Stimulated activated naive CD8-positive, alpha-beta T cell treated with anti-CD3 and anti-CD28 coated beads, Interleukin-15, Interleukin-2, amounts not matched to agents 100 U/mL and 50 U/mL, for 24 hours (primary cell): ENCODE data around the gene MAD1L1.

Source experiments
- ATAC-seq: fragments of 150-1000 bp; cut with Tn5 transposase; one replicate; pipeline ENCODE4 v1.10.0; 2021
- DNase-seq: peaks from one replicate; pipeline ENCODE4 v3.0.0; 2021

MAD1L1 gene

GRCh38 chr7:1969459-1970284, 263.1 kb downstream of the MAD1L1 start:
- DNase-seq: no peak
- ATAC-seq: no peak

GRCh38 chr7:1968397-1969111, 264.2 kb downstream of the MAD1L1 start:
- no peak for ATAC-seq
- DNase-seq: no peak

GRCh38 chr7:1967512-1968396, 265.0 kb downstream of the MAD1L1 start:
- ATAC-seq (no peak), DNase-seq (no peak)

DNA sequence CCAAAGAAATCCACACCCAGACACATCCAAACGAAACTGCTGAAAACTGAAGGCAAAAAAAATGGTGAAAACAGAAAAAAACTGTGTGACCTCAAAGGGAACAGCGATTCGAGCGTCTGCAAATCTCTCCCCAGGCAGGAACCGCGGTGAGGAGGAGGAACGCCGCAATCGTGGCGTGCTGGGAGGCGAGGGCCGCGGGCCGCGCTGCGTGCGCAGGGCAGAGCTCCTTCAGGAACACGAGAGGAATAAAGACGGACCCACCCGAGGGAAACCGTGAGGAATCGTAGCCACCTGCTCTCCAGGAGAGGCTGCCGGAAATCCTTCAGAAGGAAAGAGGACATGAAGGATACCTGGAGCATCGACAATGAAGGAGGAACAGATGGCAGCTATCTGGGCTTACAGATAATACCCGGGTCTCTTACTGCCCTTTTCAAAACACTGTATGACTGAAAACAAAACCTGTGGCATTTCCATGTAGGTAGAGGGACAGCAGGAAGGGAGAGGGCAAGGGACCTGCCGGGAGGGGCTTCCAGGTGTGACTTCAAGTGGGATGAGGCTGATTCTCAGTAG, 266.0 kb downstream of the MAD1L1 start:
- no peak for DNase-seq
- no peak for ATAC-seq

DNA sequence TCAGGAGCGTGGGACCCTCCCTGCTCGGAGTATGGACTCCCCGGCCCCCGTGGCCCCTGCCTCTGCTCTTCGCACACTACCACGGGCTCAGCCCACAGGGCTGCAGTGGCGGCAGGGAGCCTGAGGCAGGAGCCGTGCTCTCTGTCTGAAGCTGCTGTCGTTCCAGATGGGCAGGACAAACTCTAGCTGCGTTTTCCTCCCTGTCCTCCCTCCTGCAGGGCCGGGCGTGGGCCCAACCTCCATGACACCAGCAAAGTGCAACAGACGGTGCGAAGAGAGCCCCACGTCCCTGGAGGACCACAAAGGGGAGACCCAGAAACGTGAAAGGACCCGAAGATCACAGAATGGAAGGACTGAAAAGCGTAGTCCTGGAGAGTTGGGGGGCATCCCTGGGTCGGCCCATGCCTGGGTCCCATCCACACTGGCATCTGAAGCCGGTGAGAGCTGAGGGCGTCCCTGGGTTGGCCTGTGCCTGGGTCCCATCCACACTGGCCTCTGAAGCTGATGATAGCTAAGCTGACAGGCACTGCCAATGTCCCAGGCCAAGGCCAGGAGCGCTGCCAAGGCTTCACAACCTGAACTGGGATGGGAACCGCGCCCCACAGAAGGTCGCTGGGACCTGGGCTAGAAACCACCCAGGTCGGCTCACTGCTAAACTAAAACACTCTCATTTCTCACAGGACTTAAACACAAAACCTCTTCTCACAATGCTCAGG, 267.0 kb downstream of the MAD1L1 start:
- ATAC-seq (no peak), DNase-seq (no peak)

DNA sequence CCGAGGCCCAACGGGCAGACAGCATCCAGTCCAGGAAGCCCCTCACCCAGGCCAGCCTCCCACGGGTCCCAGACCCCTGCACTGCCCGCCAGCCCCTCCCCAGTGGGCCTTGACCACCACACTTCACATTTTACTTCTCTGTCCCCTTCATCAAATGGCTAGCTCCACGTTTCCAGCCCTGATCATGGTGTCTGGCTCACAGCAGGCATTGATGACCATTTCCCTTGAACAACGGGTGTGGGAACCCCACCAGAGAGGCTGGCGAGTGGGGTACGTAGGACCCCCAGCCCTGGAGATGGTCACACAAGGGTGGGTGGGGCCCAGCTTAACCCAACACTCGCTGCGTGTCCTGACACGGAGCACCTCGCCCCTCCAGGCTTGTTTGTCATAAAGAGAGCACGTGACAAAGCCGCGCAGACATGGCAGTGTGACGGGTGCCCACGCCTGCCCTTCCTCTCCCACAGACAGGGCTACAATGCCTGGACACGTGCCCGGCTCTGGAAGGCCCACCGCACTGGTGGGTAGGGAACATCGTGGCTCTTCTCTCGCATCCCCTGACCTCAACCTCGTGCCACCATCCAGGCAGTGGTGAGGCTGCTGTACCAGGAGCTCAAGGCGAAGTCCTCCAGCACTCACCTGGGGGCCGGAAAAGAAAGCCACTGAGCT, 267.7 kb downstream of the MAD1L1 start:
- no peak for ATAC-seq

DNA sequence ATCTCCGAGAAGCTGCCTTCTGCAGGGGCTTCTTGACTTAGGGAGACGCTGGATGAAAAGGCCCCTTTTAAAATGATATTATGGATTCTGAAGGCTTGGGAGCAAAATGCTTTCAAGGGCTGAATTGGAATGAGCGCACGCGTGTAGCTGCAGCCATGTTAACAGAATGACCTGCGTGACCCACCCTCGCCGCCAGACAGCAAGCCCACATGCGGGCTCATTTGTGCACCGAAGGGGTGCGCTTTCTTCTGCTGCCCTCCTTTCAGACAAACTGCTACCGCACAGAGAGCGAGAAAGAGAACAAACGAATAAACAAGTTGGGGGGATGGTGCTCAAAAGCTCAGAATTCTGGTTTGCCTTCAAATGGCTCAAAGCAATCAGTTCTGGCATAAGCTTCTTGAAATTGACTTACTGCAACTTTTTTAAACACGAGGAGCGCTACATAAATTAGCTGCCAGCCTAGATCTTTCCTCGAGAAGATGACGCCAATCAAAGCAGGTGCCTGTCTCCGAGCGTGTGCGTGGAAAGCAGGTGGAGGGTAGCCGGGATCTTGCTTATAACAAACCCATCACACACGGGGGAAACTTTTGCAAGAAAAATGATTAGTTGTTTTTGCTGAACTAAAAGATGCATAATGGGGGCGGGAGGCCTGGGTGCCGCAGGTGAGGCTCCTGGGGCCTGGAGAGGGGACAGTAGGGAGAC, 268.4 kb downstream of the MAD1L1 start:
- no peak for ATAC-seq
- DNase-seq: no peak

More for the DNA sequence above, 267.7 kb downstream of the MAD1L1 start:
- DNase-seq: no peak

DNA sequence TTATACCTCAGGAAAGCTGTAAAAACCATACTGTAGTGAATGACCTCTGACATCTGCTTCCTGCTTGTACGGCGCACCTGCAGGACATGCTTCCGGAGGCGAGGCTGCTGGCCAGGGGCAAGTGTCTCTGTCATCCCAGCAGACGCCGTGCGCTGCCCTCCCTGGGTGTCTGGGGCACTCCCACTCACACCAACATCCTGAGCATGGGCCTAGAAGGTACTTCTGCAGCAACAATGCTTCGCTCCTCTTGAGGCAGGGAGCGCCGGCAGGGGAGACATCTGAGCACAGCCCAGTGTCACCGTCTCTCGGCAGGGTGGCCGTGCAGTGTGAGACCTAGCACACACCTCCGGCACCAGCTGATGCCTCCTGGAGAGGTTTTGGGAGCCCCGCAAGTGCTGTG, 269.2 kb downstream of the MAD1L1 start:
- DNase-seq (no peak), ATAC-seq (no peak)

GRCh38 chr7:1961701-1962276, 271.0 kb downstream of the MAD1L1 start:
- ATAC-seq (peak; percentile 68), DNase-seq (peak; percentile 56)

DNA sequence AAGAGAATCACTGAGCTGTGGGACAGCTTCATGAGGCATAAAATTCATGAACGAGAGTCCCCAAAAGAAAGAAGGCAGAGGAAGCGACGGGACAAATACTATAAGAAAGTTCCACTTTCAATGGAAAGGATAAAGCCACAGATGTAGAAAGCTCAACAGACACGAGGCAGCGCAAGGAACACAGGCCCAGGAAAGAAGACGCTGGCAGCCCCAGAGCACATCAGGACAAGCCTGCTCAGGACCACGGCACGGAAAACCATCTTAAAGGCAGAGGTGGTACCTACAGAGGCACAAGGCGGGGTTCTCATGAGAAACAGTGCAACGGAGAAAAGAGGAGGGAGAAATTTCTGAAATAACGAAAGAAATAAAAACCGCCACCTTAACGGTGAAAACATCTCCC, 273.4 kb downstream of the MAD1L1 start:
- ATAC-seq (no peak), DNase-seq (no peak)

GRCh38 chr7:1957471-1958225, 275.1 kb downstream of the MAD1L1 start:
- DNase-seq: no peak
- ATAC-seq: no peak

- DNase-seq: no peak
- ATAC-seq: no peak
Observed at GRCh38 chr7:1956611-1957470, 275.9 kb downstream of the MAD1L1 start.

DNA sequence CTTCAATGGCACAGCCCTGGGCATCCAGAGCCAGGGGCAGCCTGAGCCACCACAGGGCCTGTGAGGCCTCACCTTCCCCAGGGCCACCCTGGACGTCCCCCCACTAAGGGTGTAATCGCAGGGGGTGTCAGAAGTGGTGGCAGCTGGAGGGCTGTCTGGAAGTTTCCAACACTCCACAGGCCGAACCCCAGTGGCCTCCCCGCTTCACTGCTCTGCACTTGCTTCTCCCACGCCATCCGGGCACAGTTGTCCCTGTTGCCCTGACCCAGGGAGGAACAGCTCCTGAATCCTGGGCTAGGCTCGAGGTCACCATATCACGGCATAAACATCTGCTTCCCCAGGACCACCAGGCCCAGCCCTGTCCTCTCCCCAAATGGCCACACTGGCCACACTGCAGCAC, 276.6 kb downstream of the MAD1L1 start:
- no peak for ATAC-seq

DNA sequence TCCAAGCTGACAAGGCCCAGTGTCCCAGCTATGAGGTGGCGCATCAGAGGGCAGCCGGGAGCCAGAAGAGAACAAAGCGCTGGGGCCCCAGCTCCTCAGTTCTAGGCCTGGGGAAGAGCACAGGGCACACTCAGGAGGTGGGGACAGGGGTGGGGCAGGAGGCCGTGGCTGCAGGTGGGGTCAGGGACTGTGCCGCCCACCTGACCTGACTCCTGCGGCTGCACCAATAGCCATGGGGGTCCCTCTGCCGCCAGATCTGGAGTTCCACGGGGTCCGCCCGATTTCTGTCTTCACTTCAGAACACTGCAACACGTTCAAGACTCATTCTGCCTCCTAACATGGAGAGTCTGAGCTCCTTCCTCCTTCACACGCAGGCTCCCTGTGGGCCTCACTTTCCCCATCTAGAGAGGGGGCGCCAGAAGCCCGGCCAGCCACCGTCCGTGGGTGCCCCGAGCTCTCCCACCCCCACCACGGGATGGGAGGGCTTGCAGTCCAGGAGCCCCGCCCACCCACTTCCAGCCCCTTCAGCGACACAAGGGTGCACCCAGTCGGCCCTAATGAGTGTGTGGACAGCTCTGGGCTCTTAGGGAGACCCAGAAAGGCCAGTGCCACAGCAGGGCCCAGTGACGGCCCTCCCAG, 278.3 kb downstream of the MAD1L1 start:
- DNase-seq (no peak), ATAC-seq (no peak)

More for the DNA sequence above, 276.6 kb downstream of the MAD1L1 start:
- DNase-seq: no peak

- ATAC-seq (no peak), DNase-seq (no peak)
Observed at GRCh38 chr7:1953199-1954190, 279.2 kb downstream of the MAD1L1 start.

GRCh38 chr7:1952781-1953180, 280.0 kb downstream of the MAD1L1 start:
- DNase-seq: no peak
- ATAC-seq: no peak
